ENCODE results near the gene SNX9. TPM values are rescaled to one million over a fixed set of nuclear protein-coding genes. Genes with fewer than 3 reads are reported as not detected.

Gene SNX9
- total and polyA plus RNA-seq, 2 donors (not counting 1 experiment from before 2014, with no cell fraction given), result 56.8 to 117 TPM

DNA sequence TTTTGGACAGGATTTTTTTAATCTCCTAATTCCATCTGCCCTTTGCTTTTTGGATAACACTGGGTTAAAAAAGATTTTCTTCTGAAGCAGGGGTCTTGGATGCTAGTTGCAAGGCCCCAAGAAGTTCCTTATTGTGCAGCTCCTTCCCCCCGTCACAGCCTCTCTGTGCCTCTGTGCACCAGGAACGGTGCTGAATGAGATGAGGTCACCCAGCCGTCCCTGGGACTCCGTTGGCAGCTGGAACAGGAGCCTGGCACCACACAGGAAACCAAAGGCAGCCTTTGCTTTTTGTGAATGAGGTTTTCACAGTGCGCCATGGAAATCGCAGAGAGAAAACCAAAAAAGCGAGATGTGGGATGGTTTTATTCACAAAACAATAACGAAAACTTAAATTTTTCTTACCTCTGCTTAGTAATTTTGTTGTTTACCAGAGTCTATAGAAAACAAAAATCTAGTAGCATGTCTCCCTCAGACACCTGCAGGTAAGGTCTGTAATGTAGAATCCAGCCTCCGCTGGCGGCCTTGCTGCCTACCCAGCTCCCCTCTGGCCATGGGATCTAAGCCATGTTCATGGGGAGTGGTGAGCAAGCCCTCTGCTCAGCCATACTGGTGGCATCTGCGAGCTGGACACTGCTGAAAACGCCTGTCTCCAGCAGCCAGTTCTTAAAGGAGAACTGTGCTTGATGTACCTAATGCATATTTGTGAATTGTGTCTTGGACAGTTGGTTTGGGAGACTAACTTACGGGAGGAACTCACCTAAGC, 118.2 kb downstream of the SNX9 start:
- Histone ChIP-seq H3K36me3 (ENCODE audit: control insufficient read depth, insufficient read depth, low read length) (peaks cover 23% of the 10 kb centered on the region), H3K4me1 (ENCODE audit: control insufficient read depth, extremely low read depth, insufficient read depth, low read length) (no peaks in the 10 kb centered on the region), H3K27me3 (ENCODE audit: control insufficient read depth, insufficient read depth, low read length) (no peaks in the 10 kb centered on the region), H3K79me2 (ENCODE audit: control insufficient read depth, insufficient read depth, low read length) (no peaks in the 10 kb centered on the region), H3K9ac (ENCODE audit: insufficient read depth, low read length) (no peak overlapping the region), H2AFZ (ENCODE audit: low read length) (no peak overlapping the region), H3K27ac (ENCODE audit: insufficient read depth, low read length) (no peak overlapping the region), H4K20me1 (ENCODE audit: control insufficient read depth, extremely low read depth, insufficient read depth, low read length) (no peaks in the 10 kb centered on the region), H3K9me3 (ENCODE audit: control insufficient read depth, insufficient read depth, low read depth, low read length) (no peaks in the 10 kb centered on the region), H3K4me3 (replicated peaks in 1 of 4; ENCODE audit: control extremely low read depth in 1 of 4, insufficient read depth in 1 of 4, low read depth in 3 of 4, low read length in 4 of 4) (no peak overlapping the region), H3K4me2 (ENCODE audit: extremely low read depth, insufficient read depth, low read length) (no peak overlapping the region)
- DNase-seq (ENCODE audit: low read depth in 2 of 2), result no peak
- TF ChIP-seq EZH2 (IDR thresholded peaks at IDR 0.05; ENCODE audit: low read length, missing control alignments) (no peak), CTCF (conservative IDR thresholded peaks at IDR 0.05 in 1 of 2, IDR thresholded peaks at IDR 0.05 in 1 of 2; ENCODE audit: low read depth in 1 of 2, low read length in 2 of 2) (no peak)

DNA sequence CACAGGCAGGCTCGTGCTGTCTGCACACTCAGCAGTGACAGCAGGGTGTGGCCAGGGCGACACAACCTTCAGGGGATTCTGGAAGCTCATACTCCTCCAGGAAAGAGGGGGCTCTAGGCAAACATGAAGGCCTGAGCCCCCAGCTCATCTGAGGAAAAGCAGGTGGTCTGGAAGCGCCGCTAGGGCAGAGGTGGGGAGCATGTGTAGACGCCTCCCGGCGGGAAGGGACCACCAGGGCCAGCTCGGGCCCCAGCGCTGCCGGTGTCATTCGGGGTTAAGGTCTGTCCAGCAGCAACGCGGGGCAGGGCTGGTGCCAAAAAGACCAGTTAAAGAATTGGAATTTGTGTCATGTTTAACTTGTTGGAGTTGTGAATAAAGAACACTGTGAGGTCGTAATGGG, 119.3 kb downstream of the SNX9 start:
- H3K4me1 ChIP-seq (ENCODE audit: control insufficient read depth, extremely low read depth, insufficient read depth, low read length), result no peaks in the 10 kb centered on the region
- H3K4me3 ChIP-seq (replicated peaks in 1 of 4; ENCODE audit: control extremely low read depth in 1 of 4, insufficient read depth in 1 of 4, low read depth in 3 of 4, low read length in 4 of 4), result no peak overlapping the region
- H3K9ac ChIP-seq (ENCODE audit: insufficient read depth, low read length), result no peak overlapping the region
- TF ChIP-seq CTCF (conservative IDR thresholded peaks at IDR 0.05 in 1 of 2, IDR thresholded peaks at IDR 0.05 in 1 of 2; ENCODE audit: low read depth in 1 of 2, low read length in 2 of 2), result no peak
- no peak for TF ChIP-seq EZH2 (IDR thresholded peaks at IDR 0.05; ENCODE audit: low read length, missing control alignments)
- no peaks in the 10 kb centered on the region for H3K79me2 ChIP-seq (ENCODE audit: control insufficient read depth, insufficient read depth, low read length)
- H3K36me3 ChIP-seq (ENCODE audit: control insufficient read depth, insufficient read depth, low read length), result peaks cover 23% of the 10 kb centered on the region
- H3K27ac ChIP-seq (ENCODE audit: insufficient read depth, low read length), result no peak overlapping the region
- no peak for DNase-seq (ENCODE audit: low read depth in 2 of 2)
- H4K20me1 ChIP-seq (ENCODE audit: control insufficient read depth, extremely low read depth, insufficient read depth, low read length), result no peaks in the 10 kb centered on the region
- H3K27me3 ChIP-seq (ENCODE audit: control insufficient read depth, insufficient read depth, low read length), result no peaks in the 10 kb centered on the region
- H3K9me3 ChIP-seq (ENCODE audit: control insufficient read depth, insufficient read depth, low read depth, low read length), result no peaks in the 10 kb centered on the region
- no peak overlapping the region for H2AFZ ChIP-seq (ENCODE audit: low read length)
- H3K4me2 ChIP-seq (ENCODE audit: extremely low read depth, insufficient read depth, low read length), result no peak overlapping the region

DNA sequence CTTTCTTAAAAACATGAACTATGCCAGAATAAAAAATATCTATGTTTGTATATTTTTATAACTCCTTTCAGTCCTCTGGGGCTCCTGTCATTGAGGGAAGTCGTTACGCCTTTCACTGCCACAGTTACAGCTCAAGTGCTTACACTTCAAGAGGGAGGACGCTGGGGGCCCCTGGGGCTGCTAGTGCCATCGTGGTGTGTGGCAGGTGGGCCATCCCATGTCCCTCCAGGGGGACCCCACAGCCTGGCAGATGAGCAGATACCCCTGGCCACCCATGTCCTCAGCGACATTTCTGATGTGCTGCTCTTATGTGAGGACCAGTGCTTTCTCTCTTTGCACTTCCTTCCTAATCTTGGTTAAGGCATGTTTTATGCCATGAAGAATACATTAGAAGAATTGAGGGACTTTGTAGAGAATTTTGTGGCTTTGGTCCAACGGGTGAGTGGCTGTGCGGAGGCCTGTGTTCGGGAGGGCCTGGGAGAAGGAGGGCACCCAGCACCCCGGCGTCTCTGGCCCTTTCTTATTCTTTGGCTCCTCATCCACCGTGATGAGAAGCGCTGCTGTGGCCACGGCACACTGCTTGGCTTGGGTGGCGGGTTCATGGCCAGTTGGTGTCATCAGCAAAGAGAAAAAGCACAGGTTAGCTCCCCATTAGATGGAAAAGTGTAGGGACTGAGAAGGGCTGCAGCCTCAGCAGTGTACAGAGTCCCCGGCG, 120.4 kb downstream of the SNX9 start:
- H3K9me3 ChIP-seq (ENCODE audit: control insufficient read depth, insufficient read depth, low read depth, low read length), result no peaks in the 10 kb centered on the region
- no peaks in the 10 kb centered on the region for H3K4me1 ChIP-seq (ENCODE audit: control insufficient read depth, extremely low read depth, insufficient read depth, low read length)
- H3K27ac ChIP-seq (ENCODE audit: insufficient read depth, low read length), result no peak overlapping the region
- H4K20me1 ChIP-seq (ENCODE audit: control insufficient read depth, extremely low read depth, insufficient read depth, low read length), result no peaks in the 10 kb centered on the region
- no peaks in the 10 kb centered on the region for H3K27me3 ChIP-seq (ENCODE audit: control insufficient read depth, insufficient read depth, low read length)
- TF ChIP-seq CTCF (conservative IDR thresholded peaks at IDR 0.05 in 1 of 2, IDR thresholded peaks at IDR 0.05 in 1 of 2; ENCODE audit: low read depth in 1 of 2, low read length in 2 of 2), result no peak
- no peak for TF ChIP-seq EZH2 (IDR thresholded peaks at IDR 0.05; ENCODE audit: low read length, missing control alignments)
- no peak overlapping the region for H3K4me3 ChIP-seq (replicated peaks in 1 of 4; ENCODE audit: control extremely low read depth in 1 of 4, insufficient read depth in 1 of 4, low read depth in 3 of 4, low read length in 4 of 4)
- H2AFZ ChIP-seq (ENCODE audit: low read length), result no peak overlapping the region
- no peaks in the 10 kb centered on the region for H3K79me2 ChIP-seq (ENCODE audit: control insufficient read depth, insufficient read depth, low read length)
- no peak overlapping the region for H3K9ac ChIP-seq (ENCODE audit: insufficient read depth, low read length)
- peaks cover 19% of the 10 kb centered on the region for H3K36me3 ChIP-seq (ENCODE audit: control insufficient read depth, insufficient read depth, low read length)
- no peak for DNase-seq (ENCODE audit: low read depth in 2 of 2)
- H3K4me2 ChIP-seq (ENCODE audit: extremely low read depth, insufficient read depth, low read length), result no peak overlapping the region

All from fibroblast of lung (primary cell).